ENCODE data around the gene KBTBD6. TPM values are rescaled to one million over a fixed set of nuclear protein-coding genes. Genes with fewer than 3 reads are reported as not detected.

Gene KBTBD6
- total RNA-seq, 1 experiment from 2014 or later = 9.1 TPM

DNA sequence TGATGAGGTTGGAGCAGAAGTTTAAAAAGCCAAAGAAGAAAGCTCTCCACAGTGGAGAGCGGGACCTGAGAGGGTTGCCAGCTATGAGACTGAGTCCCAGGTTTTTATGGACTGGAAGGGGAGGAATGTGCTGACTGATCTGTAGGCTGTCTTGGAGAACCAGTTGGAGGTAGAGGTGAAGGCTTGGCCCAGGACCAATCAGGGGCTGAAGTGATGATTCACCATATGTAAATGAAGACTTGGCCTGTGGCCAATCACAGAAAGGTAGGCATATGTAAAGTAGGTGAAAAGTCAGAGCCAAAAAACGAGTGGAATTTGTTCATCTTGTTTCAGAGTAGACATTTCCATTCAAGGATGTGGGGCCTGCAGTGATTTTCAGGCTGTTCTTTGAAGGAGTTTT is 17.5 kb upstream of the KBTBD6 start:
- Histone ChIP-seq H3K4me2 (ENCODE audit: low read length) (no peak overlapping the region), H3K27me3 (ENCODE audit: insufficient read depth, low read length) (no peaks in the 10 kb centered on the region), H3K4me1 (ENCODE audit: control insufficient read depth in 1 of 2, insufficient read depth in 2 of 2, low read length in 2 of 2) (0 out of 4 replicates have a peak, but pooled peaks cover 0 to 3% of the 10 kb centered on the region in 2 experiments), H2AFZ (ENCODE audit: low read depth, low read length, poor library complexity, severe bottlenecking) (no peak overlapping the region), H3K36me3 (ENCODE audit: control insufficient read depth in 1 of 2, insufficient read depth in 2 of 2, low read length in 2 of 2) (peaks cover 0 to 19% of the 10 kb centered on the region in 2 experiments; a peak in 1 of 4 replicates), H3K9me2 (ENCODE audit: insufficient read depth) (no peaks in the 10 kb centered on the region), H3K27ac (ENCODE audit: low read depth, low read length) (no peak overlapping the region), H3K79me2 (ENCODE audit: insufficient read depth, low read length) (no peaks in the 10 kb centered on the region), H3K4me3 (replicated peaks in 1 of 2; ENCODE audit: low read depth in 1 of 2, low read length in 2 of 2) (no peak overlapping the region), H3K9ac (ENCODE audit: low read length) (no peak overlapping the region), H3K9me3 (ENCODE audit: control insufficient read depth in 1 of 2, insufficient read depth in 1 of 2, low read depth in 1 of 2, low read length in 2 of 2) (peaks cover 41 to 45% of the 10 kb centered on the region in 2 experiments), H4K20me1 (ENCODE audit: insufficient read depth) (no peaks in the 10 kb centered on the region)
- ChIA-PET RAD21 (ENCODE audit: low non-redundant PET in 1 of 2, low total read pairs in 2 of 2, uncharacterized antibody in 2 of 2, unreplicated experiment in 2 of 2) (no interaction called here), POLR2A (no interaction called here), CTCF (no interaction called here)
- DNase-seq (ENCODE audit: low read depth, low spot score) (no peak), ATAC-seq (no peak)
- no TSS peak for BruUV-seq (replicated peaks)
- intact Hi-C loops (cut with micrococcal nuclease) = no loop called here
- TF ChIP-seq SRF (IDR thresholded peaks at IDR 0.05; ENCODE audit: low read depth) = no peak
- TF ChIP-seq ELF1 (IDR thresholded peaks at IDR 0.05; ENCODE audit: borderline replicate concordance, low read depth) = no peak
- no peak for TF ChIP-seq EGR1 (IDR thresholded peaks at IDR 0.05; ENCODE audit: low read depth)

DNA sequence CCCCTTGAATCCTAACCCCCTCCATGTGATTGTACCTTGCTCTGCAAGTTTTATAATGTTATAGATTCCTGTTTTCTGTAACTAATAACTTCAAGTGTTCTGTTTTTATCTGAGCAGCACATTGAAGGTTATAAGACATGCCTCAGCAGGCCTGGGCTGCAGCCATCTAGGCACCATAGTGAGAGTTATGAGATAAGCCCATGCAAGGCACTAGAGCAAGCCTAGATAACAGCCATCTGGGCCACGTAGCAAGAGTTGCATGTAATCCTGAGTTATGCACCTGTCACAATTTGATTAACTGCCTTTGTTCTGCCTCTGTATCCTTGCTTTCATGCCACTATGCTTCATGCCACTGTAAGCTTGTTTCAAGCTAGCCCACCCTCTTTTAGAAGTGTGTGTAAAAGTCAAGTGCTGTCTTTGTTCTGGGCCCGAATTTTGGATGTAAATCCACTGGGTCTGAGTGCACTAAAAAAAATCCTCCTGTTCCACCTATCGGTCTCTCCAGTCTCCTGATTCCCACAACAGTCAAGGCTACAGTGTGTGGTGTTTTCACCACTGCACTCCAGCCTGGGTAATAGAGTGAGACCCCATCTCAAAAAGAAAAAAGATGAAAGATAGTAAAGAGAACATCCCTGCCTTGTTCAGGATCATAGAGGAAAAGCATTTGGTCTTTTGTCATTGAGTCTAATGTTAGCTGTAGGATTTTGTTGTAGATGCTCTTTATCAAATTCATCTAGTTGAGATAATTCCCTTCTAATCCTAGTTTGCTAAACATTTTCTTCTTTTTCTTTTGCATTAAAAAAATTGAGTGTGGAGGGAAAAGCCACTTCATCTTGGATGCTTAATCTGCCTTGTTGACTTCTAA is 16.0 kb upstream of the KBTBD6 start:
- no TSS peak for BruUV-seq (replicated peaks)
- Histone ChIP-seq H3K4me3 (replicated peaks in 1 of 2; ENCODE audit: low read depth in 1 of 2, low read length in 2 of 2) (no peak overlapping the region), H3K9me3 (ENCODE audit: control insufficient read depth in 1 of 2, insufficient read depth in 1 of 2, low read depth in 1 of 2, low read length in 2 of 2) (peaks cover 41 to 45% of the 10 kb centered on the region in 2 experiments), H3K79me2 (ENCODE audit: insufficient read depth, low read length) (no peaks in the 10 kb centered on the region), H4K20me1 (ENCODE audit: insufficient read depth) (no peaks in the 10 kb centered on the region), H3K4me1 (ENCODE audit: control insufficient read depth in 1 of 2, insufficient read depth in 2 of 2, low read length in 2 of 2) (0 out of 4 replicates have a peak, but pooled peaks cover 0 to 3% of the 10 kb centered on the region in 2 experiments), H3K9ac (ENCODE audit: low read length) (no peak overlapping the region), H3K27ac (ENCODE audit: low read depth, low read length) (no peak overlapping the region), H2AFZ (ENCODE audit: low read depth, low read length, poor library complexity, severe bottlenecking) (no peak overlapping the region), H3K27me3 (ENCODE audit: insufficient read depth, low read length) (no peaks in the 10 kb centered on the region), H3K36me3 (ENCODE audit: control insufficient read depth in 1 of 2, insufficient read depth in 2 of 2, low read length in 2 of 2) (peaks cover 0 to 19% of the 10 kb centered on the region in 2 experiments; a peak in 1 of 4 replicates), H3K4me2 (ENCODE audit: low read length) (no peak overlapping the region), H3K9me2 (ENCODE audit: insufficient read depth) (no peaks in the 10 kb centered on the region)
- DNase-seq (ENCODE audit: low read depth, low spot score) = no peak
- ChIA-PET POLR2A (no interaction called here), RAD21 (ENCODE audit: low non-redundant PET in 1 of 2, low total read pairs in 2 of 2, uncharacterized antibody in 2 of 2, unreplicated experiment in 2 of 2) (no interaction called here), CTCF (no interaction called here)
- TF ChIP-seq SIN3A (IDR thresholded peaks at IDR 0.05; ENCODE audit: low read depth) (no peak), FOSL1 (IDR thresholded peaks at IDR 0.05; ENCODE audit: low read depth) (no peak), JUND (IDR thresholded peaks at IDR 0.05) (no peak), CBX3 (IDR thresholded peaks at IDR 0.05; ENCODE audit: low read depth) (peak; percentile 99)
- no peak for ATAC-seq
- intact Hi-C loops (cut with micrococcal nuclease) = no loop called here
